Central memory CD4-positive, alpha-beta T cell (primary cell): Measurements from ENCODE around the gene LILRA1.
"Not testable (repeated sequence)": the region's sequence is repeated elsewhere in the genome, so short reads cannot be mapped to it uniquely, and the experiment has no call there.

Source experiments
- DNase-seq: peaks from one replicate; pipeline ENCODE4 v3.0.0; 2022

The LILRA1 gene

GRCh38 chr19:54578268-54578667, 15.2 kb upstream of the LILRA1 start:
- DNase-seq, result not testable (repeated sequence)

GRCh38 chr19:54586397-54586796, 7.0 kb upstream of the LILRA1 start:
- DNase-seq, result no peak

GRCh38 chr19:54587026-54587425, 6.4 kb upstream of the LILRA1 start:
- no peak for DNase-seq

DNA sequence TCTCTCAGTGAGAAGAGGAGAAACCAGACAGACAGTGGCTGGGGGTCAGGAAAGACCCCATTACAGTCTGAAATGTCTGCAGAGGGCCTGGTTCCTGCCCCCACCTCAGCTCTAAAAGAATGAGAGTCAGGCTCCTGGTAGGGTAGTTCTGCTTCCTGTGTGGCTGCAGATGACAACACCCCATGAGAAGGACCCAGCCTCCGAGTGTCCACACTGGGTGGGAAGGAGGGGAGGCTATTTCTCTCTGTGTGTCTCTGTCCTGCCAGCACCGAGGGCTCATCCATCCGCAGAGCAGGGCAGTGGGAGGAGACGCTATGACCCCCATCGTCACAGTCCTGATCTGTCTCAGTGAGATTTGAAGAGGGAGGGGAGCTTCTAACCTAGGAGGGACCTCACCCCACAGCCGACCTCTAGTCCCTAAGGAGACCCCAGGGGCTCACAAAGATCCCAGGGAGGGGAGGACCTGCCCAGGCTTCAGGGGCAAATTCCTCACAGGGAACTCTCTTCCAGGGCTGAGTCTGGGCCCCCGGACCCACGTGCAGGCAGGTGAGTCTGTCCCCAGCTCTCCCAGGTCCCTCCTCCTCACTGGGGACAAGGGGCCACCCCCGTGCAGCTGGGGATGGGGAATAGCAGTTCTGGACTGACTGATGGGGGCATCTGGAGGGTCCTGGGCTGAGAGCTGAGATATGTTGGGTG, 647 bp downstream of the LILRA1 start:
- DNase-seq, result not testable (repeated sequence)

DNA sequence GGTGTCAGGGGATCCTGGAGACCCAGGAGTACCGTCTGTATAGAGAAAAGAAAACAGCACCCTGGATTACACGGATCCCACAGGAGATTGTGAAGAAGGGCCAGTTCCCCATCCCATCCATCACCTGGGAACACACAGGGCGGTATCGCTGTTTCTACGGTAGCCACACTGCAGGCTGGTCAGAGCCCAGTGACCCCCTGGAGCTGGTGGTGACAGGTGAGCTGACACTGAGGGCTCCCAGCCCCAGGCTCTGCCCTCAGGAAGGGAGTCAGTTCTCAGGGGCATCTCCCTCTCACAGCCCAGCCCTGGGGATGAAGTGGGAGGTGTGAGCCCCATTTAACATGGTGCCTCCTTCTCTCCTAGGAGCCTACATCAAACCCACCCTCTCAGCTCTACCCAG, 1.3 kb downstream of the LILRA1 start:
- no peak for DNase-seq

- DNase-seq, result not testable (repeated sequence)
These were observed 2.4 kb downstream of the LILRA1 start for GRCh38 chr19:54595680-54596436.

GRCh38 chr19:54600212-54600611, 6.8 kb downstream of the LILRA1 start:
- DNase-seq, result no peak

GRCh38 chr19:54606230-54606629, 12.8 kb downstream of the LILRA1 start:
- no peak for DNase-seq

GRCh38 chr19:54606891-54607784, 13.7 kb downstream of the LILRA1 start:
- DNase-seq, result no peak

GRCh38 chr19:54607785-54608150, 14.3 kb downstream of the LILRA1 start:
- no peak for DNase-seq

- no peak for DNase-seq
These were observed 14.8 kb downstream of the LILRA1 start for GRCh38 chr19:54608205-54608604.

GRCh38 chr19:54608792-54609191, 15.4 kb downstream of the LILRA1 start:
- DNase-seq, result no peak

GRCh38 chr19:54609356-54609791, 15.9 kb downstream of the LILRA1 start:
- DNase-seq, result no peak

DNA sequence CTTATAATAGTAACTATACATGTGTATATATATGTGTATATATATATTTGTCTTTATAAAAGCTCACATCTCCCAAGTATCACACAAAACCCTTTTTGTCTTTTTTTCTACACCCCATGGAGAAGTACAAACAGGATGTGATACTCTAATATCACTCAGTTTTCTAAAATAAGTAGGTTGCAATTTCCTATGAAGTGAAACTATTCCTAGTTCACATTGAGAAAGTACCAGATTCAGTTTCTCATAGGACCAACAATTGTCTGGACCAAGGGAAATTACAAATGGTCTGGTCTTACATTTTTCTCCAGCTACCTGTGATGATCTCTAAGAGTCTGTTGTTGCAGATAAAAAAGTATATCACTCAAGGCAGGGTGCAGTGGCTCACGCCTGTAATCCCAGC, 19.0 kb downstream of the LILRA1 start:
- no peak for DNase-seq

GRCh38 chr19:54614726-54615125, 21.3 kb downstream of the LILRA1 start:
- DNase-seq, result no peak

GRCh38 chr19:54616057-54616456, 22.6 kb downstream of the LILRA1 start:
- DNase-seq, result no peak

- no peak for DNase-seq
These were observed 23.6 kb downstream of the LILRA1 start for GRCh38 chr19:54616821-54617560.

DNA sequence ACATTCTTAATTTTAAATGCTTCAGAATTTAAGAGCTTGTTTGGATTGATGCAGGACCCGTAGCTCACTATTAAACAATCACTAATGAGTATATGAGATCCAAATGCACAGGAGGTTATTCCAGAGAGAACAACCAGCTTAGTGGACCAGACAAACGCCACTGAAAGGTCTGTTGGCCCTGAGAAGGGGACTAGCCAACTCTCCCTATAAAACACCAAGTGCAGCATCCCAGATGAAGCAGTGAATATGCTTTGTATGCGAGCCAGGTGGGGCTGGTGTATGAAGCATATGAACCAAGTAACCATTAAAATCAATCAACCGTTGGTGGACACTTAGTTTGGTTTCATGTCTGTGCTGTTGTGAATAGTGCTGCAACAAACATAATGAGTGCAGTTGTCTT, 27.0 kb downstream of the LILRA1 start:
- no peak for DNase-seq

GRCh38 chr19:54622431-54622830, 29.0 kb downstream of the LILRA1 start:
- no peak for DNase-seq

GRCh38 chr19:54624234-54624633, 30.8 kb downstream of the LILRA1 start:
- DNase-seq, result not testable (repeated sequence)

DNA sequence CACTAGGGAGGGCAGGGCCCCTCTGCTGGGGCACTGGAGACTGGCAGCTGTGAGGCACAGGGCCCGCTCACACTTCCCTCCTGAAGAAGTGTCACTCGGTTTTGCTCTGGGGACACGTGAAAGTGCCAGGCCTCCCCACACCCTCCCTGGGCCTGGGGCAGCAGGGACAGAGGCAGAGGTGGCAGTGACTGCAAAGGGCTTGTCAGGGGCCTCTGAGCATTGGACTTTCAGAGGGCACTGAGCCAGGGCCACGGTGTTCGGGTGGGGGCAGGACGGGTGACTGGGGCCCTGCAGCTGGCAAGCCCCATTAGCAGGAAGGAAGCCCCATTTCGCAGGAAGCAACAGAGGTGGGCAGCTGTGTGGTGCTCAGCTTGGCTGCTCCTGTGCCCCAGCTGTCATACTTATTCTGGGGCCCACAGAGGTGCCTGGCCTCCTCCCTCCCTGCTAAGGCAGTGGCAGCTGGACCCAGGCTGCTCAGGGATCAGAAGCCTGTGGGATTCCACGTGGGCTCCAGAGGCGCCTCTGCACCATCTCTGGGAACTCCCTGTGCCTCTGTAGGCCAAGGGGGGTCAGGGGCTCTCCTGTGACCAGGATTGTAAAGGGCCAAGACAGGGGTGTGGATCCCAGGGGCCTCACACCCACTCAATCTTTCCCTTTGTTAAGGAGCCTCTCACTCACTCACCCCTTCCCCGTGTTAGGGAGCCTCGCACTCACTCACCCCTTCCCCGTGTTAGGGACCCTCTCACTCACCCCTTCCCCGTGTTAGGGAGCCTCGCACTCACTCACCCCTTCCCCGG, 31.7 kb downstream of the LILRA1 start:
- not testable (repeated sequence) for DNase-seq

- no peak for DNase-seq
These were observed 33.3 kb downstream of the LILRA1 start for GRCh38 chr19:54626757-54627156.
